Esophagus squamous epithelium (tissue), 5 donors: ENCODE results near the gene DSCAML1. TPM values are rescaled to one million over a fixed set of nuclear protein-coding genes. Genes with fewer than 3 reads are reported as not detected.

Source experiments
- DNase-seq: peaks from one replicate; lab custom pipeline; 2025; lab: John Stamatoyannopoulos, UW
- H3K27ac ChIP-seq, 4 donors: fragments of 200-600 bp; sonication (generic); one replicate each; pipeline ENCODE4 v1.5.1; 2016 to 2019; ENCODE audit warnings: mild to moderate bottlenecking in 1 of 4
- H3K27me3 ChIP-seq, 4 donors: fragments of 200-600 bp; sonication (generic); 1 replicate in 3 of 4; 2 replicates in 1 of 4; pipeline versions ENCODE4 v1.5.1 to v1.6.0; 2017 to 2021; ENCODE audit warnings: antibody characterized with exemption in 1 of 4
- H3K36me3 ChIP-seq, 3 donors: fragments of 200-600 bp; sonication (generic); one replicate each; pipeline ENCODE4 v1.5.1; 2016 to 2019
- H3K4me1 ChIP-seq, 3 donors: fragments of 200-600 bp; sonication (generic); one replicate each; pipeline ENCODE4 v1.5.1; 2017 to 2019
- H3K4me3 ChIP-seq, 4 donors: fragments of 200-600 bp; sonication (generic); 1 replicate in 3 of 4; 2 replicates in 1 of 4; pipeline ENCODE4 v1.5.1; 2016 to 2019; ENCODE audit warnings: mild to moderate bottlenecking in 2 of 4, moderate library complexity in 1 of 4
- H3K9me3 ChIP-seq, 3 donors: fragments of 200-600 bp; sonication (generic); one replicate each; pipeline ENCODE4 v1.5.1; 2016 to 2019
- CTCF ChIP-seq, 6 experiments: fragments of 450-650 bp in 4 of 6; fragments of 200-600 bp in 2 of 6; sonication (generic) in 2 of 6; IDR thresholded peaks; one replicate each; pipeline ENCODE4 v1.5.1; 2016 to 2019; ENCODE audit warnings: antibody characterized with exemption in 6 of 6, mild to moderate bottlenecking in 4 of 6, moderate library complexity in 4 of 6
- POLR2A ChIP-seq, 4 donors: fragments of 450-650 bp; IDR thresholded peaks; one replicate each; pipeline ENCODE4 v1.6.1; 2017; ENCODE audit warnings: antibody characterized with exemption in 4 of 4, mild to moderate bottlenecking in 4 of 4, moderate library complexity in 3 of 4
- WGBS, 2 donors: methylation state at CpG; one replicate each; pipeline ENCODE4 v1.1.5; 2018; 5-methylcytosine and 5-hydroxymethylcytosine counted together
- intact Hi-C: fragments of 100-400 bp; cut with DNase I; formaldehyde crosslinking; loops from one replicate; pipeline ENCODE4 v1.15.0; 2022
- total RNA-seq, 4 donors: library from RNA; depleted of rRNA; stranded (reverse); fragments of >200 nt; gene quantifications; one replicate each; pipeline ENCODE4 v1.1.0, GENCODE V29; 2016
- donor health status: DM: yes; HTN: yes; CAD: no.

Gene DSCAML1
- total RNA-seq, 4 donors from 2014 or later, result 0.04 to 0.19 TPM; not detected in 2

- Histone ChIP-seq H3K9me3 (no peaks in the 10 kb centered on the region), H3K36me3 (no peaks in the 10 kb centered on the region), H3K27me3 (peaks cover 0 to 47% (median 0%) of the 10 kb centered on the region in 4 donors), H3K4me3 (no peak overlapping the region), H3K4me1 (no peaks in the 10 kb centered on the region), H3K27ac (no peak overlapping the region)
- WGBS, 2 donors, result 70 to 76% methylated on average over 5 to 7 of the region's 7 CpGs
- no peak for DNase-seq
- intact Hi-C loops, result no loop called here
- TF ChIP-seq POLR2A (IDR thresholded peaks at IDR 0.05), result no peak
- TF ChIP-seq CTCF (IDR thresholded peaks at IDR 0.05), result no peak
Observed at GRCh38 chr11:117527271-117527670, 269.7 kb downstream of the DSCAML1 start.

- no peak overlapping the region for H3K27ac ChIP-seq
- H3K27me3 ChIP-seq, result peaks cover 0 to 39% (median 0%) of the 10 kb centered on the region in 4 donors
- 83 to 84% methylated on average over 10 of the region's 10 CpGs for whole genome bisulfite sequencing, 2 donors
- H3K4me3 ChIP-seq, result no peak overlapping the region
- TF ChIP-seq POLR2A (IDR thresholded peaks at IDR 0.05) (no peak), CTCF (IDR thresholded peaks at IDR 0.05) (no peak)
- no peaks in the 10 kb centered on the region for H3K9me3 ChIP-seq
- no peaks in the 10 kb centered on the region for H3K36me3 ChIP-seq
- intact Hi-C loops, result no loop called here
- no peak for DNase-seq
- H3K4me1 ChIP-seq, result no peaks in the 10 kb centered on the region
Observed at GRCh38 chr11:117525866-117526542, 271.0 kb downstream of the DSCAML1 start.

GRCh38 chr11:117524468-117525183 lies 272.4 kb downstream of the DSCAML1 start:
- WGBS, 2 donors, result 86 to 96% methylated on average over 1 to 8 of the region's 24 CpGs

GRCh38 chr11:117523680-117524079 lies 273.3 kb downstream of the DSCAML1 start:
- Histone ChIP-seq H3K27ac (no peak overlapping the region), H3K27me3 (peaks cover 0 to 16% (median 0%) of the 10 kb centered on the region in 4 donors), H3K9me3 (no peaks in the 10 kb centered on the region), H3K4me1 (no peaks in the 10 kb centered on the region), H3K36me3 (no peaks in the 10 kb centered on the region), H3K4me3 (no peak overlapping the region)
- intact Hi-C loops, result no loop called here
- TF ChIP-seq CTCF (IDR thresholded peaks at IDR 0.05), result no peak
- TF ChIP-seq POLR2A (IDR thresholded peaks at IDR 0.05), result no peak
- no peak for DNase-seq
- 33 to 75% methylated on average over 1 of the region's 3 CpGs for WGBS, 2 donors

More at GRCh38 chr11:117524468-117525183, 272.4 kb downstream of the DSCAML1 start:
- Histone ChIP-seq H3K36me3 (no peaks in the 10 kb centered on the region), H3K27me3 (peaks cover 0 to 25% (median 0%) of the 10 kb centered on the region in 4 donors), H3K4me1 (no peaks in the 10 kb centered on the region), H3K27ac (no peak overlapping the region), H3K9me3 (no peaks in the 10 kb centered on the region), H3K4me3 (no peak overlapping the region)
- no peak for DNase-seq
- TF ChIP-seq CTCF (IDR thresholded peaks at IDR 0.05) (no peak), POLR2A (IDR thresholded peaks at IDR 0.05) (no peak)
- intact Hi-C loops, result no loop called here

- Histone ChIP-seq H3K36me3 (no peaks in the 10 kb centered on the region), H3K27me3 (no peaks in the 10 kb centered on the region), H3K9me3 (no peaks in the 10 kb centered on the region), H3K4me3 (no peak overlapping the region), H3K4me1 (no peaks in the 10 kb centered on the region), H3K27ac (no peak overlapping the region)
- no peak for TF ChIP-seq CTCF (IDR thresholded peaks at IDR 0.05)
- no peak for TF ChIP-seq POLR2A (IDR thresholded peaks at IDR 0.05)
- intact Hi-C loops, result no loop called here
- no peak for DNase-seq
- WGBS, 2 donors, result 70 to 91% methylated on average over 3 to 4 of the region's 4 CpGs
Observed at GRCh38 chr11:117521974-117522373, 275.0 kb downstream of the DSCAML1 start.
